HG03520 (cell line): ENCODE data around the gene RAB41.
"Not testable (repeated sequence)": the region's sequence is repeated elsewhere in the genome, so short reads cannot be mapped to it uniquely, and the experiment has no call there.

Experiments
- ATAC-seq: cut with Tn5 transposase; IDR thresholded peaks from one replicate; pipeline ENCODE4 v1.9.1; 2021; ENCODE audit warnings: mild to moderate bottlenecking, moderate library complexity; ENCODE audit not compliant: unreplicated experiment

RAB41 gene

GRCh38 chrX:70289793-70290770 lies 8.1 kb downstream of the RAB41 start, which contains the start of the genes KIF4A and PDZD11:
KIF4A (plus strand) TSS chrX:70290104; CDS start chrX:70290459, 355 bp downstream.
PDZD11 (minus strand) TSS chrX:70289927; CDS start chrX:70289341, 586 bp downstream.
- ATAC-seq = peak; percentile 98

- no peak for ATAC-seq
Observed at GRCh38 chrX:70292788-70293187, 10.8 kb downstream of the RAB41 start.

- ATAC-seq = no peak
Observed at GRCh38 chrX:70293621-70294020, 11.6 kb downstream of the RAB41 start.

- ATAC-seq = no peak
Observed at GRCh38 chrX:70301716-70302115, 19.7 kb downstream of the RAB41 start.

GRCh38 chrX:70313503-70313902 lies 31.5 kb downstream of the RAB41 start:
- ATAC-seq = no peak

- ATAC-seq = no peak
Observed at GRCh38 chrX:70322784-70323183, 40.8 kb downstream of the RAB41 start.

- ATAC-seq = not testable (repeated sequence)
Observed at GRCh38 chrX:70323628-70324027, 41.7 kb downstream of the RAB41 start.

GRCh38 chrX:70324326-70324725 lies 42.4 kb downstream of the RAB41 start:
- ATAC-seq = no peak

- ATAC-seq = no peak
Observed at GRCh38 chrX:70331161-70331560, 49.2 kb downstream of the RAB41 start.

- no peak for ATAC-seq
Observed at GRCh38 chrX:70332600-70332999, 50.6 kb downstream of the RAB41 start.
